Measurements from ENCODE around the gene MAGEA8.

- TF ChIP-seq CTCF (conservative IDR thresholded peaks at IDR 0.05 in 1 of 2, IDR thresholded peaks at IDR 0.05 in 1 of 2; ENCODE audit: low read depth in 1 of 2, low read length in 2 of 2) (no peak), EZH2 (IDR thresholded peaks at IDR 0.05; ENCODE audit: low read length, missing control alignments) (no peak)
Observed at GRCh38 chrX:149858592-149858991, 22.4 kb upstream of the MAGEA8 start.
